NCI-H1417 (cell line): ENCODE measurements around the gene ZSWIM7.

Experiments used
- DNase-seq, 3 experiments: peaks; one replicate each; lab custom pipeline; 2025; lab: John Stamatoyannopoulos, UW

ZSWIM7 gene

DNA sequence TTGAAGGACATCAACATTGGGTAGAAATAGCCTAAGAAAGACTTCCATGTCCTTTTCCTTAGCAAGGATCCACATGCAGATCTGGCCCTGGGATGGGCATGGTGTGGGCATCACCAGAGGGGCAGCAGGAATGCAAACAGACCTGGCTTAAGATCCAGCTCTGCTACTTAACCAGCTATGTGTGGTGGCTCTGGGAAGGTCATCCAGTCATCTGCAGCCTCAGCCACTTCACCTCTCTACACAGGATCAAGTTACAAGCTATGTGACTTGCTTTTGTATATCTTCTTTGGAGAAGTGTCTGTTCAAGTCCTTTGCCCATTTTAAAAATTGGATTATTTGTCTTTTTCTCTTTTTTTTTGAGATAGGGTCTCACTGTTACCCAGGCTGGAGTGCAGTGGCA, 68.1 kb downstream of the ZSWIM7 start:
- no peak for DNase-seq

GRCh38 chr17:15930426-15930825, 69.1 kb downstream of the ZSWIM7 start:
- DNase-seq = no peak

GRCh38 chr17:15929941-15930340, 69.6 kb downstream of the ZSWIM7 start:
- DNase-seq = no peak

- no peak for DNase-seq
Measured at GRCh38 chr17:15928286-15928785, 71.2 kb downstream of the ZSWIM7 start.
